HCT116 (cell line): ENCODE results near the gene GPR78. TPM values are rescaled to one million over a fixed set of nuclear protein-coding genes. Genes with fewer than 3 reads are reported as not detected.

Experiments
- ATAC-seq: fragments of 200-7000 bp; cut with Tn5 transposase; 2 replicates; pipeline ENCODE4 v1.9.1; 2020; ENCODE audit warnings: mild to moderate bottlenecking, moderate library complexity
- BruUV-seq: library from RNA; stranded (reverse); fragments of 400-500 nt; replicated peaks from 2 replicates; lab custom pipeline; 2021; lab: Mats Ljungman, UMichigan
- CTCF ChIA-PET: fragments of 300-600 bp; sonication (Branson Sonifier 250); formaldehyde crosslinking; loops from one replicate; lab custom pipeline; 2021; ENCODE audit warnings: antibody characterized with exemption; lab: Charles Lee
- POLR2A ChIA-PET: fragments of 300-600, 350-600 bp; sonication (Branson Sonifier 250); formaldehyde crosslinking; loops from one replicate; lab custom pipeline; 2021; ENCODE audit warnings: antibody characterized with exemption; lab: Charles Lee
- RAD21 ChIA-PET, 2 experiments: fragments of 300-600 bp; sonication (Branson Sonifier 250); formaldehyde crosslinking; loops; one replicate each; lab custom pipeline; 2023; ENCODE audit warnings: low total read pairs in 2 of 2; ENCODE audit not compliant: uncharacterized antibody in 2 of 2, unreplicated experiment in 2 of 2, low non-redundant PET in 1 of 2; lab: Charles Lee
- DNase-seq: peaks from one replicate; pipeline ENCODE4 v3.0.0-alpha.2; 2010; ENCODE audit warnings: low read depth, low spot score
- H2AFZ ChIP-seq: fragments of 200-600 bp; shearing (Covaris generic), sonication (generic); 2 replicates; pipeline ENCODE4 v1.6.1; 2017; ENCODE audit warnings: low read depth, mixed run types, mixed read lengths, antibody characterized with exemption, low read length; ENCODE audit not compliant: poor library complexity, severe bottlenecking
- H3K27ac ChIP-seq: 2 replicates; pipeline ENCODE4 v1.5.1; 2012; ENCODE audit warnings: low read depth, low read length
- H3K27me3 ChIP-seq: fragments of 200-600 bp; sonication (generic); 2 replicates; pipeline ENCODE4 v1.6.1; 2016; ENCODE audit warnings: mixed run types, low read length, mixed read lengths; ENCODE audit not compliant: insufficient read depth
- H3K36me3 ChIP-seq, 2 experiments: fragments of 200-500 bp in 1 of 2; fragments of 200-600 bp in 1 of 2; sonication (Bioruptor generic) in 1 of 2; sonication (generic) in 1 of 2; 2 replicates each; pipeline versions ENCODE4 v1.5.1 to v1.6.1; 2014 to 2016; ENCODE audit warnings: low read length in 2 of 2, inconsistent platforms in 1 of 2, mixed read lengths in 1 of 2, mixed run types in 1 of 2; ENCODE audit not compliant: insufficient read depth in 2 of 2, control insufficient read depth in 1 of 2
- H3K4me1 ChIP-seq, 2 experiments: fragments of 200-600 bp in 1 of 2; sonication (generic) in 1 of 2; 2 replicates each; pipeline versions ENCODE4 v1.5.1 to v1.6.1; 2012 to 2017; ENCODE audit warnings: low read length in 2 of 2, inconsistent platforms in 1 of 2, mild to moderate bottlenecking in 1 of 2, mixed read lengths in 1 of 2, mixed run types in 1 of 2, moderate library complexity in 1 of 2; ENCODE audit not compliant: insufficient read depth in 2 of 2, control insufficient read depth in 1 of 2
- H3K4me2 ChIP-seq: fragments of 200-600 bp; sonication (generic); 2 replicates; pipeline ENCODE4 v1.6.1; 2017; ENCODE audit warnings: mixed run types, low read length, mixed read lengths
- H3K4me3 ChIP-seq, 2 experiments: fragments of 200-600 bp in 1 of 2; sonication (generic) in 1 of 2; replicated peaks in 1 of 2; 2 replicates each; pipeline ENCODE4 v1.5.1; 2011 to 2016; ENCODE audit warnings: low read length in 2 of 2, control low read depth in 1 of 2, low read depth in 1 of 2, mild to moderate bottlenecking in 1 of 2, mixed read lengths in 1 of 2, mixed run types in 1 of 2
- H3K79me2 ChIP-seq: fragments of 200-600 bp; sonication (generic); 2 replicates; pipeline ENCODE4 v1.6.1; 2017; ENCODE audit warnings: mild to moderate bottlenecking, mixed run types, low read length, moderate library complexity, mixed read lengths; ENCODE audit not compliant: insufficient read depth
- H3K9ac ChIP-seq: fragments of 200-600 bp; sonication (generic); 2 replicates; pipeline ENCODE4 v1.6.1; 2016; ENCODE audit warnings: low read length, mixed read lengths
- H3K9me2 ChIP-seq: fragments of 200-600 bp; sonication (generic), shearing (Covaris generic); 2 replicates; pipeline ENCODE4 v1.6.1; 2017; ENCODE audit warnings: mixed run types, mild to moderate bottlenecking, moderate library complexity; ENCODE audit not compliant: insufficient read depth
- H3K9me3 ChIP-seq, 2 experiments: fragments of 200-500 bp in 1 of 2; fragments of 200-600 bp in 1 of 2; sonication (Bioruptor generic) in 1 of 2; sonication (generic) in 1 of 2; 2 replicates each; pipeline ENCODE4 v1.6.1; 2014 to 2017; ENCODE audit warnings: low read length in 2 of 2, mixed read lengths in 2 of 2, inconsistent platforms in 1 of 2, low read depth in 1 of 2, mild to moderate bottlenecking in 1 of 2, mixed run types in 1 of 2, moderate library complexity in 1 of 2; ENCODE audit not compliant: control insufficient read depth in 1 of 2, insufficient read depth in 1 of 2
- H4K20me1 ChIP-seq: fragments of 200-600 bp; sonication (generic), shearing (Covaris generic); 2 replicates; pipeline ENCODE4 v1.6.1; 2017; ENCODE audit warnings: mixed run types, mild to moderate bottlenecking, moderate library complexity; ENCODE audit not compliant: insufficient read depth
- CBX3 ChIP-seq: IDR thresholded peaks from 2 replicates; pipeline ENCODE4 v1.6.1; 2012; ENCODE audit warnings: low read depth
- CEBPB ChIP-seq: IDR thresholded peaks from 2 replicates; pipeline ENCODE4 v1.6.1; 2012; ENCODE audit warnings: low read depth
- CTCF ChIP-seq, 3 experiments: fragments of 200-600 bp in 1 of 3; sonication (generic) in 1 of 3; IDR thresholded peaks in 2 of 3; conservative IDR thresholded peaks in 1 of 3; 2 replicates each; pipeline ENCODE4 v1.5.1; 2012 to 2017; ENCODE audit warnings: low read depth in 2 of 3, low read length in 2 of 3, antibody characterized with exemption in 1 of 3, borderline replicate concordance in 1 of 3, control low read depth in 1 of 3, mild to moderate bottlenecking in 1 of 3, mixed read lengths in 1 of 3, mixed run types in 1 of 3, moderate library complexity in 1 of 3; ENCODE audit not compliant: insufficient read depth in 1 of 3
- ELF1 ChIP-seq: IDR thresholded peaks from 2 replicates; pipeline ENCODE4 v1.6.1; 2012; ENCODE audit warnings: low read depth, borderline replicate concordance
- EZH2phosphoT487 ChIP-seq: fragments of 200-600 bp; IDR thresholded peaks from 2 replicates; pipeline ENCODE4 v1.6.1; 2018; ENCODE audit warnings: antibody characterized with exemption, borderline replicate concordance
- FOSL1 ChIP-seq: IDR thresholded peaks from 2 replicates; pipeline ENCODE4 v1.6.1; 2012; ENCODE audit warnings: low read depth
- JUND ChIP-seq: IDR thresholded peaks from 2 replicates; pipeline ENCODE4 v1.6.1; 2012
- REST ChIP-seq: IDR thresholded peaks from 2 replicates; pipeline ENCODE4 v1.6.1; 2012; ENCODE audit warnings: low read depth
- SIN3A ChIP-seq: IDR thresholded peaks from 2 replicates; pipeline ENCODE4 v1.6.1; 2012; ENCODE audit warnings: low read depth
- ZNF274 ChIP-seq: fragments of 200-500 bp; sonication (Bioruptor generic); IDR thresholded peaks from 2 replicates; pipeline ENCODE4 v1.6.1; 2014; ENCODE audit warnings: mild to moderate bottlenecking, low read depth, low read length, inconsistent platforms
- intact Hi-C: fragments of 100-400 bp; cut with micrococcal nuclease; formaldehyde crosslinking; loops from 2 replicates; pipeline ENCODE4 v1.10.0; 2022
- total RNA-seq: library from RNA; stranded (reverse); gene quantifications from one replicate; pipeline ENCODE4 v1.2.1, GENCODE V29; 2021; ENCODE audit not compliant: unreplicated experiment
- TF ChIP-seq, protein P1 (sequence below): IDR thresholded peaks from 2 replicates; pipeline ENCODE4 v1.6.1; 2011; ENCODE audit warnings: mild to moderate bottlenecking, low read length, moderate library complexity; ENCODE audit not compliant: insufficient replicate concordance; ENCODE audit errors: extremely low read depth

The GPR78 gene
- total RNA-seq, 1 experiment from 2014 or later, result not detected

- no peak overlapping the region for H2AFZ ChIP-seq
- H3K27me3 ChIP-seq, result no peaks in the 10 kb centered on the region
- ATAC-seq (no peak), DNase-seq (no peak)
- no peaks in the 10 kb centered on the region for H4K20me1 ChIP-seq
- H3K9ac ChIP-seq, result no peak overlapping the region
- ChIA-PET POLR2A (no interaction called here), CTCF (no interaction called here), RAD21 (no interaction called here)
- intact Hi-C loops, result no loop called here
- H3K4me1 ChIP-seq, result peaks cover 19 to 40% of the 10 kb centered on the region in 2 experiments
- no peaks in the 10 kb centered on the region for H3K79me2 ChIP-seq
- no peaks in the 10 kb centered on the region for H3K9me3 ChIP-seq
- no peak overlapping the region for H3K27ac ChIP-seq
- BruUV-seq, result no TSS peak
- TF ChIP-seq ELF1 (no peak), EZH2phosphoT487 (no peak), CBX3 (no peak), JUND (no peak), SIN3A (no peak), ZNF274 (no peak), CEBPB (no peak)
- TF ChIP-seq, protein P1, sequence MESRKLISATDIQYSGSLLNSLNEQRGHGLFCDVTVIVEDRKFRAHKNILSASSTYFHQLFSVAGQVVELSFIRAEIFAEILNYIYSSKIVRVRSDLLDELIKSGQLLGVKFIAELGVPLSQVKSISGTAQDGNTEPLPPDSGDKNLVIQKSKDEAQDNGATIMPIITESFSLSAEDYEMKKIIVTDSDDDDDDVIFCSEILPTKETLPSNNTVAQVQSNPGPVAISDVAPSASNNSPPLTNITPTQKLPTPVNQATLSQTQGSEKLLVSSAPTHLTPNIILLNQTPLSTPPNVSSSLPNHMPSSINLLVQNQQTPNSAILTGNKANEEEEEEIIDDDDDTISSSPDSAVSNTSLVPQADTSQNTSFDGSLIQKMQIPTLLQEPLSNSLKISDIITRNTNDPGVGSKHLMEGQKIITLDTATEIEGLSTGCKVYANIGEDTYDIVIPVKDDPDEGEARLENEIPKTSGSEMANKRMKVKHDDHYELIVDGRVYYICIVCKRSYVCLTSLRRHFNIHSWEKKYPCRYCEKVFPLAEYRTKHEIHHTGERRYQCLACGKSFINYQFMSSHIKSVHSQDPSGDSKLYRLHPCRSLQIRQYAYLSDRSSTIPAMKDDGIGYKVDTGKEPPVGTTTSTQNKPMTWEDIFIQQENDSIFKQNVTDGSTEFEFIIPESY, result no peak
- no peaks in the 10 kb centered on the region for H3K9me2 ChIP-seq
- H3K36me3 ChIP-seq, result no peaks in the 10 kb centered on the region
- no peak overlapping the region for H3K4me3 ChIP-seq
- H3K4me2 ChIP-seq, result no peak overlapping the region
Observed at GRCh38 chr4:8540586-8540985, 39.6 kb upstream of the GPR78 start.

- Histone ChIP-seq H3K27ac (no peak overlapping the region), H3K4me1 (peaks cover 19 to 40% of the 10 kb centered on the region in 2 experiments), H4K20me1 (no peaks in the 10 kb centered on the region), H2AFZ (no peak overlapping the region), H3K4me3 (no peak overlapping the region), H3K27me3 (no peaks in the 10 kb centered on the region)
- ChIA-PET POLR2A (no interaction called here), CTCF (no interaction called here)
- ATAC-seq, result no peak
- BruUV-seq, result no TSS peak
- TF ChIP-seq SIN3A, result no peak
- TF ChIP-seq CBX3, result no peak
- no peak for TF ChIP-seq REST
- no peak for TF ChIP-seq JUND
- TF ChIP-seq FOSL1, result no peak
- TF ChIP-seq ELF1, result no peak
- TF ChIP-seq CTCF (IDR thresholded peaks at IDR 0.05 in 2 of 3, conservative IDR thresholded peaks at IDR 0.05 in 1 of 3; ENCODE audit: borderline replicate concordance in 1 of 3, insufficient read depth in 1 of 3, low read depth in 2 of 3, low read length in 2 of 3), result no peak
- TF ChIP-seq, all 23 proteins: peak for 0
- RAD21 ChIA-PET, result no interaction called here
- H3K9me2 ChIP-seq, result no peaks in the 10 kb centered on the region
- H3K9ac ChIP-seq, result no peak overlapping the region
- H3K4me2 ChIP-seq, result no peak overlapping the region
- H3K36me3 ChIP-seq, result no peaks in the 10 kb centered on the region
- H3K9me3 ChIP-seq, result no peaks in the 10 kb centered on the region
- intact Hi-C loops, result no loop called here
- no peak for DNase-seq
- no peaks in the 10 kb centered on the region for H3K79me2 ChIP-seq
Observed at GRCh38 chr4:8540991-8541390, 39.2 kb upstream of the GPR78 start.
